ENCODE measurements around the gene ST6GALNAC3.
"Not testable (repeated sequence)": the region's sequence is repeated elsewhere in the genome, so short reads cannot be mapped to it uniquely, and the experiment has no call there.

Gene ST6GALNAC3

DNA sequence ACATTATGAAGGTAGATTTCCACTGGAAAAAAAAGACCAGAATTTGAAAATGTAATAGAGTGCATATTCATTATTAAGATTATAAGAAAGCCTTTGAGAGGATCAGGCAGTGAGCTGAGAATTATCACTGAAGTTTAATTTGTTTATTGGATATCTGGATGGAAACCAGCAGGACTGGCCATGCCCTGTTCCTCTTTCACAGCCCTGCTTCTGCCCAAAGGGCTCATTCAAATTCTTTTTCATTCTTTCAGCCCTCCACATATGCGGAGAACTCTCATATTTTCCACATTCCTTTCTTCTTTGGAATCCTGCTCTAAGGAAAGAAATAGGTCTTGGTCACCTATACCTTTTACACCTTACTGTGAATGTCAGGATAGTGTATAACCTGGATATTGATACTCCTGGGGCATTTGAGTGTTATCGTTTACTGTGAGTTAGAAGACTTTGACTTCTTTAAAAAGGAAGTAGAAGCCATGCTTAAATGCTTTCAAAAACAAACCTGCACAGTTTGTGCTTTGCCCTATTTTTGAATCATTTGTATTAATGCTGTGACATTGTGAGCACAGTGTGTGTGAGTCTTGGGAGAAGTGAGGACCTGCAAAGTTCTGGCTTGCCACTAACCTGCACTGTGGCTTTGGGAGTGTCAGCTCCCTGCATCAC, 35.5 kb downstream of the ST6GALNAC3 start:
- no peak for FAIRE-seq

DNA sequence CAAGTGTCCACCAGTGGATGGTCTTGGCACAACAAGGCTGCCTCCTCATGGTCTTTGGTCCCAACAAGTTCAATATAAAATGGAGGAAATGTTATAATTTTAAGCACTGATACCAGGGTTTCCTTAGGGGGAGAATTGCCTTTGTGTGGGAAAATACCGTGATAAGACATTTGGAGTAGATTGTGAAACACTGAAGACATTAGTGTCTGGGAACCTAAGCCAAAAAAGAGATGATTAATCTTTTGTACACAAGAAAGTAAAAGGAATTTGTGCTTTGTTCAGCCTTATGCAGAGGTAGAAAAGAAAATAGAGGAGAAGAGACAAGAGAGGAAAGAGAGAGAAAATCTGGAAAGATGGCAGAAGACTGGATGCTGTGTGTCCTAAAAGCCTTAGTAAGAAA, 36.1 kb downstream of the ST6GALNAC3 start:
- no peak for FAIRE-seq

DNA sequence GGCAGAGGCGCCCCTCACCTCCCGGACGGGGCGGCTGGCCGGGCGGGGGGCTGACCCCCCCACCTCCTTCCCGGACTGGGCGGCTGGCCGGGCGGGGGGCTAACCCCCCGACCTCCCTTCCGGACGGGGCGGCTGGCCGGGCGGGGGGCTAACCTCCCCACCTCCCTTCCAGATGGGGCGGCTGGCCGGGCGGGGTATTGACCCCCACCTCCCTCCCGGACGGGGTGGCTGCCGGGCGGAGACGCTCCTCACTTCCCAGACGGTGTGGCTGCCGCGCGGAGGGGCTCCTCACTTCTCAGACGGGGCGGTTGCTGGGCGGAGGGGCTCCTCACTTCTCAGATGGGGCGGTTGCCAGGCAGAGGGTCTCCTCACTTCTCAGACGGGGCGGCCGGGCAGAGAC, 37.8 kb downstream of the ST6GALNAC3 start:
- FAIRE-seq = not testable (repeated sequence)

DNA sequence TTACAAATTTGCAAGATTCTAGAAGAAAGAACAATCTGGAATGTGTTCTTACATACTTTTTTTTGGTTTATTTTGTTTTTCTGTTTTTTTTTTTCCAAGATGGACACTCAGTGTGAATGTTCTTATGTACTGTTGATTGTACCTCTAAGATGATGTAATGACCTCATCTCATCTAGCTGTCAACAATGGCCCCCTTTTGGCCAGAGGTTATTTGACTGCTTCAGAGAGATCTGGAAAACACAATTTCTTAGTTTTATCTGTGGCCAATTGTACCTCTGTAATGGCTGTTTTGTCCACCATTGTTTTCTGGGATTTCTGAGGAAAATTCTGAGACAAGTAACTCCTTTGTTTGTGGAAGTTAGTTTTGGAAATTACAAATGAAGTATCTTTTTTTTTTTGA, 38.9 kb downstream of the ST6GALNAC3 start:
- no peak for FAIRE-seq

DNA sequence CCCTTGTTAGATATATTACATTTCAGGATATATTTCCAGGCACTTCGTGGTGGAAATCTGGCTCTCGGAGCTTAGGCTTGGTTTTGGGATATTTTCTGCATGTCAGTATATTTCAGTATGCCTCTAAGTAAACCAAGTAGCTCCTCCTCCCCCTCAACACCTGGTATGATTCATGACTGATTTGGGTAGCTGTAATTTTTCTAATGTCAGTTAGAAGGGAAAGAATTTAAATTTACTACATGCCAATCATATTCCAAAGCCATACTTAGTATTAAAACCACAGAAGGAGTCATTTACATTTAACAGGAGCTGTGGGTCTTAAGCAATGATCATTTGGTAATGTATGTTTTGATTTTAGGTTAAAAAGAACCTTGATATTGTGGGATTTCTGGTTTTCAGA, 40.6 kb downstream of the ST6GALNAC3 start:
- no peak for FAIRE-seq

DNA sequence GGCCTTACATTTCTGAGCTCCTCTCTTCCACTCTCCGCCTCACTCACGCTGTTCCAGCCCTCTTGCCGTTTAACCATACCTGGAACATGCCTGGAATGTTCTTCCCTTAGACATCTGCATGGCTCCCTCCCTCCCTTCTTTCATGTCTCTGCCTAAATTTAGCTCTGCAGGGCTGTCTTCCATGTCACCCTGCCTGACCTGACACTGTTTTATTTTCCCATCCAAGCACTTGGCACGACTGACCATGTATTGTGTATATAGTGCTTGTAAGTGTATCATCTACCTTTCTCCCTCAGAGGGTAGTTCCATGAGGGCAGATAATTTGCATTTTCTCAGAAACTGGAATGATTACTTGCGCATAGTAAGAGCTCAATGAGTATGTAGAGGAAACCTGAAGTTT, 47.3 kb downstream of the ST6GALNAC3 start:
- FAIRE-seq = no peak

DNA sequence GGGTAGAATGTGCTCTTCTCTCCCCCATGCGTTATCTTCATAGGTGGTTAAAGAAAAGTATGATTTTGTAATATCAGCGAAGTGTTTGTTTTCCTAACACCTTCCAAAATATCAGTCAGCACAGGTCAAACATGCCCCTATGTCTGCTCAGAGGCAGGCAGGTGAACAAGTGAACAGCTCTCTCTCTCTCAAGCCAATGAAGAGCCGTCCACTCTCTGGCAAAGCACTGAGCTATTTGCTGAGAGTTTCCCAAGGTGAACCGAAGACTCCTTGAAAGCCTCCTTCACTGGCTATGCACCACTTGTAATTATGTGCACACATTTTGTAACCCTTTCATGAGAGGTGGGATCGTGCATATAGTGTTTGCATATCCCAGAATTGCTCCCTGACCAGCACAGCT, 47.7 kb downstream of the ST6GALNAC3 start:
- no peak for FAIRE-seq

DNA sequence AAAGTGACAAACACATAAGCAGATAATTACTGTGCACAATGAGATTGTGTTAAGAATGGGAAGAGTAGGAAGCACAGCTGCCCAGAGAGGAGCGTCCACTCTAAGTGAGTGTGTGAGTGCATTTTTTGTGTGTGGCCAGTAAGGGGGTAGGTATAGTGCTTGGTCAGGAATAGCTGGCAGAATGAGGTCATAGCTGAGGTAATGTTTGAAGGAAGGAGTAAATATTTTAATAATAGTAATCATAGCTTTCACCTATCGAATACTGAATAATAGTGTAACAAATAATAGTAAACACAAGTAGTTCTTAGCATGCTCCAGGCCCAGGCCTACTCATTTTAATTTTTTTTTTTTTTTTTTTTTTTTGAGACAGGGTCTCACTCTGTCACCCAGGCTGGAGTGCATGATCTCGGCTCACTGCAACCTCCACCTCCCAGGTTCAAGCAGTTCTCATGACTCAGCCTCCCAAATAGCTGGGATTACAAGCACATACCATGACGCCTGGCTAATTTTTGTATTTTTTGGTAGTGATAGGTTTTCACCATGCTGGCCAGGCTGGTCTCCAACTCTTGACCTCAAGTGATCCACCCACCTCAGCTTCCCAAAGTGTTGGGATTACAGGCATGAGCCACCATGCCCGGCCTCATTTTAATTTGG, 49.0 kb downstream of the ST6GALNAC3 start:
- not testable (repeated sequence) for FAIRE-seq

DNA sequence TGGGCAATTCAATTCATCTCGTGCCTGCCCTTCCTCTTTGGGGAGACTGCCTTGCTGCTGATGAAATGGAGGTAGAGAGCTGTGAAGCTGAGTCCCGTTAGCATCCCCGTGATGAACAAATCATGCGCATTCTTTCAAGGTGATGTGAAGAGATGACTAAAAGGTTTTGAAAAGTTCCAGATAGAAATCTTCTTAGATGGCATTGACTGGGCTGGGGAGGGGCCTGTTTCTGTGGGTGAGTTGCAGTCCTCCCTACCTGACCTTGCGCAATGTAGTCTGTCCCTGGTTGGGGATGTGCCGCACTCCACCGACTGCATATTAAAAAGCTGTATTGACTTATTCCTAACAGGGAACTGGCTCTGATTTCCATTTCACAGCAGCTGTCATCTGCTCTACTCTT, 49.6 kb downstream of the ST6GALNAC3 start:
- FAIRE-seq = no peak

DNA sequence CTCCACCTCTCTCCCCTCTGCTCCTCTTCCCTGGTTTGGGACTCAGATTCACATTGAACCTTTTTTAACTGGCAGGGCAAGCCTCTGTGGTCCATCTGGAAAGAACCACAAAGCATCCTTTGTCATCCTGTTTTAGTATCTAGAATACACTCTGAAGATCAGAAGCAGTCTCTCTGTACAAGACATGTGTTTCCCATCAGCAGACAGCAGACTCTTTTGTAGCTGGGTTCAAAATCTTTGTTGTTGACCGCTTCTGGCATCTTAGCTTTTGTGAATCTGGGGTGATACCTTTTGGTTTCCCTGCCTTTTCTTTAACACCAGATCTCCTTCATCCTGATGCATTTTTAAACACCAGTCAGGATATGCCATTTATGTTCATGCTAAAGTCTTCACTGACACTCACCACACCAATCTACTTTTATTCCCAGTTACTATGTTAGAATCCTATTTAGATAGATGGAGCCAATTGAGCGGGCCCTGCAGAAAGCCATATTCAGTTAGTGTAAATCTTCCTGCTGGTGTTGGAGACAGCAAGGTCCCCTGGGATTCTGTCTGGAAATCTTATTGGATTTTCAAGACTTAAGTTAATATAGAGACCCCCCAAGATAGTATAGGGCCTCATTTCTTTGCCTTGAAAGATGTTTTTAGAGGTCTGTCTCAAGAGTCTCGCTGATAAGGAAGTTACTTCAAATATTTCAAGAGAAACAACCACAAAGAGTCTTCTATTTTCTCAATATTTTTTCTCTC, 51.1 kb downstream of the ST6GALNAC3 start:
- FAIRE-seq = no peak

DNA sequence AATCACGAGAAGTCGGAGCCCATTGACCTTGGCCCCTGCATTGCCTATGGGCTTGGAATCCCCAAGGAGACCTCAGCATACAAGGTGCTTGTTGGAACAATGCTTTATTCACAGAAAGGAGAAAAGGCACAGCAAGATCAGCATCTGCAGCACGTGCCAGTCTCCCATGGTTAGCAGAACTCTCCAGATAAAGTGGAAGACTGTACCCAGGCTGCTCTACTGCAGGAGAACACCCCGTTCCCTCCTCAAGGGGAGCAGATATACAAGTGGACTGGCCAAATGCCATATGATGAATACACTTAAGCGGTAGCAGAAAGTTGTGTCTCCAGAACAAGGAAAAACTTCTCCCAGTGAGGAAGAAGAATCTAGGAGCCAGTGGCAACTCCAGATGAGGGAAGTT, 53.5 kb downstream of the ST6GALNAC3 start:
- no peak for FAIRE-seq

DNA sequence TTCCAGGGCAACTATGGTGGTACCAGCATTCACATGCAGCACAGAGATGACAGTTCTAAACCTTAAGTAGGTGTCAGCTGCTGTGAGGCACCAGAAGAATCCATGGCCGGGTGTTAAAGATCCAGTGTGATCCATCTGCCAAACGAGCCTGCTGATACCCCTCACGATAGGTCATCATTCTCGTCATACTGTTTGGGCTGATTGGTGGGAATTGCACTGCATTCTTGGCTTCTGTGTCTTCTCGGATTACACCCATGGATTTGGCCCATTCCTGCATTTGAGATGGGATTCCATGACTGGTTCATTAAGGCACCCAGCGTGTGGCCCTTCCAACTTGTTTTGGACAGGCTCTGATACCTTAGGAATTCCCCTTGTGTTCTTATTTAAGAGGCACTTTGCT, 55.2 kb downstream of the ST6GALNAC3 start:
- FAIRE-seq = no peak

DNA sequence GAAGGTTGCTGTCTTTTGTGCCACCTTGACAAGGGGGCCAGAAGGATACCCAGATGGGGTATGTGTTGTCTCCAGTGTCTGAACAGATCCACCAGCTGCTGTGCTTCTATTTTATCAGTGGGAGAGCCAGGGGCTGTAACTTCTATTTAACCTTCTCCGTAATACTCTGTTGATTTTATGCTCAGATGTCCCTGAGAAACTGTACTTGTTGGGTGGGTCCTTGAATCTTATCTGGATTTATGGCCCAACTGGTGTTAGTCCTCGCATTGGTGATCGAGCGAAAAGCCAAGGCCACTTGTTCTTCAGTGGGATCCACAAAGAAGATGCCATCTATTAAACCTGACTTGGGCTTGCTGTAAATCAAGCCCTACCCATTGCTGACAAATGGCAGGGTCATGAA, 56.4 kb downstream of the ST6GALNAC3 start:
- FAIRE-seq = no peak

DNA sequence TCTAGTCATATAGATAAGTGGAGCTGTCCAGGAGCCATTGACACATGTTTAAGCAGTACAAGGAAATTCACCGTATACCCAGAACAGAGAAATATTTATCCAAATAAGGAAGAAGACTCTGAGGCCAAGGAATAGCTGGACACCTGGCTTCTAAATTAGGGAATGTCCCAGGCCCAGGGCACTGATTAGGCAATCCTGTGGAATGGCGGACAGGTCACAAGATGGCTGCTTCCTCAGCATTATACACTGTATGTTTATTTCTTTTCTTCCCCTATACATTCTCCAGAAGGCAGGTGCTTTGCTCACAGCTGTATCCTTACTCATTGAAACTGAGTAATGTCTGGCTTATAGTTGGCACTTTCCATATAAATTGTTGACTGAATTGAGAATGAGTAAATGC, 59.4 kb downstream of the ST6GALNAC3 start:
- FAIRE-seq = no peak

DNA sequence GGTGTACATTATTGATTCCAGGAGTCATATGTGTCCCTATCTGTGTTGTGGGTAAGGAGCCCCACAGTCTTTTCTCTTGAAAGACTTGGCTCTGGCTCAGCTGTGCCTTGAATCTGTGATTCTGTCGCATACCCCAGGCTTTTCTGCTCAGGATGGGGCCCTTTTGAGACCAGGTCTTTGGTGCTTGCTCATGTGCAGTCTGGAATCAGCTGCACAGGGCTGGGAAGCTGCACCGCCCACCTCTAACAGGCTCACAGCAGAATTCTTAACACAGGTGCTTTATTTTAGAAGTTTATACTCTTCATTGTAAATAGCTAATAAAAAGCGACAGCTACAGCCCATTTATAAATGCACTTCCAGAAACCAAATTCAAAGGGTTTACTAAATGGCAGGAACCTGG, 61.3 kb downstream of the ST6GALNAC3 start:
- FAIRE-seq = no peak

DNA sequence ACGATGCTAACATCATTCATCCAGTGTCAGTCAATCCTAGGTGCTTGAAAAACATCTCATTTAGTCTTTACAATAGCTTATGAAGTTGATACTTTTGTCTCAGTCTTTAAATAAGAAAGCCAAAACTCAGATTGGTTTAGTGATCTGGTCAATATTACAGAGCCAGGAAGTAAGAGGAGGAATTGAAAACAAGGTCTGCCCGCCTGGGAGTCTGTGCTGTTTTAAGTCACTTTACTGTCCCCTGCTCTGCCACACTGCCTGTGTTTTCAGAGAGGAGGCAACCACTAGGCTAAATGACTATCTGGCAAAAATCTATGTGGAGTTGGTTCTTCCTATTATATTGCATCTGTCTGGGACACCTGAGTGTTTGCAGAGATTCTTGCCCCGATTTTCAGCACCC, 62.3 kb downstream of the ST6GALNAC3 start:
- FAIRE-seq = no peak

DNA sequence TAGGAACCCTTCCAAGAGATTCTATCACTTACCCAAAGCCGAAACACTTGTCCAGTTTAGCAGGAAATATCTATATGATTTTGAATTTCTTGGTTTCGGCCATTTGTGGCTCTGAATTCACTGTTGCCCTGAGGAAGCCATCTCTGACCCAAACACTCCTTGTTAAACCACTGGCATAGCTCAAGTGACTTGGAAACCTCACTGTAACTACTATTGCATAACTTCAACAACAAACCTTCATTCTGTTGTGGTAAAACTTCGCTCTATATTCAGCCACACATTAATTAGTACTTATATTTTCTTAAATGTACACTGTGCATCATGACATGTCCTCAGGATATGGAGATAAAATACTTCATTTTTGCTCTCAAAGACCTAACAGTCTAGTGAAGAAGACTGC, 63.2 kb downstream of the ST6GALNAC3 start:
- FAIRE-seq = no peak

DNA sequence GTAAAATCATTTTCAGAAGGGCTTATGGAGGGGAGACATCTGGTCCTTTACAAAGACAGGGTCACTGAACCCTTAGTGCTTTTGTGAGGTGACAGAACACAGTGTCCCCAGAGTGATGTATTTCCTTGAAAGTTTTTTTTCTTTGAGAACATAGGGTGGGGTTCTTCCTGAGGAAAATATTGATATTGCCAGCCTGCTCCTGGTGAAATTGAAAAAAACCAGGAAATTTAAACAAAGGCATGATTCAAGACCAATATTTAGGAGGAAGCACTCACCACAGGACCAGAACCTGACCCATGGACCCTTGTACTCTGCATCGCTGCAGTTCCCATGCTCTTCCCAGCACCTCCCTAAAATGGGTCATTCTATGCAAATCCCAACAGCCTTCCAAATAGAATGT, 63.7 kb downstream of the ST6GALNAC3 start:
- no peak for FAIRE-seq

DNA sequence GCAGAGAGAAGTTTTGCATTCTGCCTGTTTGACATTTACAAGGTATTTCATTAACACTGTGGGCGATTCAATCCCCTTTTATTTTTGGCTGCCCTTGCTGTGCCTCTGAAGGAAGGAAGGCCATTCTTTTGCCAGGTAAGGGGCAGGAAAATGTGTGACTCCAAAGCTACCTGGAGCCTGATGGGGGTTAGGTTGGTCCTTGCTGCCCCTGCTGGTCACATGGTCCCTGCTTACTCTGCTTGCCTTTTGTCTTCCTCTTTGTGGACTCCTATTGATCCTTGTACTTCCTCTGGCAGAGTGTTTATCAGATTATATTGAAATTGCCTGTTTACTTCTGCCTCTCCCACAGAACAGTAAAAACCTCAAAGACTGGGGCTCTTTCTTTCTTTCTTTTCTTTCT, 65.7 kb downstream of the ST6GALNAC3 start:
- no peak for FAIRE-seq

DNA sequence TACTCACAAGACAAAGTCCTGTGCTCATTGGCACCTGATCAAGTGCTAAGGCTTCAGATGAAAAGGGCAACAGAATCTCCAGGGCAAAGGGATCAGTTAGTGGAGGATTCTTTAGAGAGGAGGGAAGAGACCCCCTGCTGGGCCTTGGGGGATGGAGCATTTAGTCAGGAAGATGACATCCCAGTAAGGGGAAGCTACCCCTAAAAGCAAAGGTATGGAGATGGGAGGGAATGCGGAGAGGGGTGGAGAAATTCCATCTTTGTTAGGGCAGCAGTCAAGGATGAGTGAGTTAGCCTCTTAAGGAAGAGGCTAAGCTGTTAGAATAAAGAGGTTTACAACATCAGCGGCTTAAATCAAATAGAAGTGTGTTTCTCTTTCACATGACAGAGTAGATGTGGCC, 67.4 kb downstream of the ST6GALNAC3 start:
- no peak for FAIRE-seq

DNA sequence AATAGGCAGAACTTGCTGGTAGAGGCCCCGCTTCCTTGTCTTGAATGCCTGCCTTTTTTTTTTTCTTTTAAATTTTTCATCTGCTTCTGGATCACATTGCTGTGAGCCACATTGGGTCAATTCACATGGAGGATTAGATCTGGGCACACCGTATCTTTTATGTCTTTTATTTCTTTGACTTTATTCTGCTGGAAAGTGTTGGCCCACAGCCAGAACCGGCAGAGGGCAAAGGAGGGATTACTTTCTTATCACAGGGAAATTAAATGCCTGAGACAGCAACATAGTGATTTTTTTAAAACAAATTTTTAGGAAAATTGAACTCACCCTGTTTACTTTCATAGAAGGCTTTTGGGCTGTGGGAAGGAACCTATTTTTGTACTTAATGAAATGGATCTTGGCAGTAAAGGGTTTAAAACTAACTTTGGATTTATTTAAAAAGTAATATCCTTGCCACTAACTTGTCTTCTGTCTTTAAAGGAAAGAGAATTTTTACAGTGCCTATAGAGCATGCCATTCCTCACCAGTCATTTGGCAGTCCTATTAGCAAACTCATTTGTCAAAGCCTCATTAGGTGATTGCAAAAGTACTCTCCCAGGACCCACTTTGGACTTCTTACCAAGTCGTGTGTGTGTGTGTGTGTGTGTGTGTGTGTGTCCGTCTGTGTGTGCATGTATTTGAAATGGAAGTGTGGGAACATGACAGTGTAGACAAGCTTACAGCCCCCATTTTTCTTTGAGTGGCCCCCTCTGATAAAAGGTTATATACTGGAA, 68.4 kb downstream of the ST6GALNAC3 start:
- FAIRE-seq = no peak

DNA sequence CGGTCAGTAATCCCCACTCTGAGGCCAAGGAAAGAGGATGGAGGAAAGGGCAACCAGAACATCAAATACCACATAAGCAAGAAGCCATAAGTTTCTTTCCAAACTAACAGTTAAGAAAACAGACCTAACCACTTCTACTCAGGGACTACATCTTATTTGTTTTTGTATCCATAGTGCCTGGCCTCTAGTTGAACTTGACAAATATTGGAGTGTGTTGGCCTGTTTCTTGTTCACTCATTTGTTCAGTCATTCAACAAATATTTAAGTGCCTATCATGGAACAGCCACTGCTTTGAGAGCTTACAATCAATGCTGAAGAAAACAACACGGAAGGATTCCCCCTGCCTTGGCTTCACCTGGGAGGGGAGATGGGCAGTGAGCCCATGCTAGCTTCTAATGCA, 69.7 kb downstream of the ST6GALNAC3 start:
- FAIRE-seq = no peak

DNA sequence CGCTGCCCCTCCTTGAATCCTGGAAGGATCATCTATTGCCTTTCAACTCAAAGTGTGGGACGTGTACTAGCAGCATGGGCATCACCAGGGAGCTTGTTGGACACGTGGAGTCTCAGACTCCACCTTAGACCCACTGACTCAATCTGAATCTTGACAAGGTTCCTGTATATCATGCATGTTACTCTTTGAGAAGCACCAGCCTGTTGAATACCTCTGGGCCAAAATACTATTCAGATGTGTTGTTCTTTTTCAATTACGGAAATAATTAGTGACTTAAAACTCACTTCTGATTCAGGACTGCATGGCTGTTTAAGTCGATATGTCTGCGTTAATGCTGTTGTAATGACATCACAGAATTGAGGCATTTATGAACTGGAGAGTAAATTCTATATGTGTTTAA, 70.8 kb downstream of the ST6GALNAC3 start:
- FAIRE-seq = no peak

DNA sequence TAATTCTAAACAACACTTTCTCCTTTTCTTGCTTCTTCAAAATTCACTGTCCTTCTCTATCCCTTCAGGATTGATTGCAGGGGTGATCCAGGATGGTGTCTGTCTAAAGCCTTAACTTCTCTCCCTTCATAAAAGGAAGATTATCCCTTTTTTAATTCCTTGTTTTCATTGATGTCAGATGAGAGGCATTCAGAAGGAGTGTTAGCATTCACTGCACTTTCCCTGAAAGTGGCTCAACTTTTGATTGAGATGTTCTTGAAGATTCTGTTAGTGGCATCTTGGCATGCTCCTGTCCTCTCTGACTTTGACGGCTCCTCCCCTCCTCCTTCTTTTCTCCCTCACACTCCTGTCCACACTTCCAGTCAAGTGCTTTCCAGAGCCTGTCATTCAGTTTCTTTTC, 71.6 kb downstream of the ST6GALNAC3 start:
- no peak for FAIRE-seq

Data from G401.6 (cell line).